HEK293 (cell line): Measurements from ENCODE around the gene ARHGEF39.

Experiments used
- KLF16 ChIP-seq: fragments of 450-650 bp; formaldehyde crosslinking; IDR thresholded peaks from 2 replicates; pipeline ENCODE4 v1.5.1; 2017; ENCODE audit warnings: missing biosample characterization, missing genetic modification characterization
- SCRT1 ChIP-seq: fragments of 450-650 bp; formaldehyde crosslinking; IDR thresholded peaks from 2 replicates; pipeline ENCODE4 v1.5.1; 2016; ENCODE audit warnings: missing biosample characterization, missing genetic modification characterization, borderline replicate concordance
- ZNF639 ChIP-seq: fragments of 450-650 bp; formaldehyde crosslinking; IDR thresholded peaks from 2 replicates; pipeline ENCODE4 v1.5.1; 2016; ENCODE audit warnings: missing biosample characterization, missing genetic modification characterization
- ZNF776 ChIP-seq: fragments of 450-650 bp; formaldehyde crosslinking; IDR thresholded peaks from 2 replicates; pipeline ENCODE4 v1.5.0; 2017; ENCODE audit warnings: missing biosample characterization, missing genetic modification characterization, borderline replicate concordance

- TF ChIP-seq KLF16 (no peak), ZNF639 (tag by site-specific recombination) (no peak), SCRT1 (no peak), ZNF776 (no peak)
Measured at GRCh38 chr9:35636135-35636876, 28.7 kb downstream of the ARHGEF39 start.
